DMS114 treated with DMSO at 0.1 percent for 48 hours (cell line): ENCODE data around the gene ASIC2.

Source experiments
- DNase-seq: peaks from one replicate; lab custom pipeline; 2025; ENCODE audit not compliant: unreplicated experiment; lab: John Stamatoyannopoulos, UW

ASIC2 gene

DNA sequence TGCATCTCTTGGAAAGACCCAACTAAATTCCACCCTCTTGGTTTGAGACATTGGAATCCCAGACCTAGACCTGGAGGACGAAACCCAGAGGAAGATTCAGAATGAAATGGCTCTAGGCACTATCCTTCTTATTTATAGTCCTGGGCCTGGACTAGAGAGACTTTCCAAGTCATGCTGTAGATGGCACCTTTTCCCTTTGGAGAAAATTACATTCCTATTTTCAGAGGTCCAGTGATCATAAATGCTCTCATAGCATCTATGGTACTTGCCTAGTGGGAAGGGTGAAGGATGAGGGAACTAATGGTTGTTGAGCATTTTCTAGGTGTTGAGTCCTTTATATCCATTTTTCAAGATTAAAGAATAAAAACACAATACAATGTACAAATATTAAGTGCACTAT is 264.3 kb downstream of the ASIC2 start:
- peak; percentile 4 for DNase-seq

DNA sequence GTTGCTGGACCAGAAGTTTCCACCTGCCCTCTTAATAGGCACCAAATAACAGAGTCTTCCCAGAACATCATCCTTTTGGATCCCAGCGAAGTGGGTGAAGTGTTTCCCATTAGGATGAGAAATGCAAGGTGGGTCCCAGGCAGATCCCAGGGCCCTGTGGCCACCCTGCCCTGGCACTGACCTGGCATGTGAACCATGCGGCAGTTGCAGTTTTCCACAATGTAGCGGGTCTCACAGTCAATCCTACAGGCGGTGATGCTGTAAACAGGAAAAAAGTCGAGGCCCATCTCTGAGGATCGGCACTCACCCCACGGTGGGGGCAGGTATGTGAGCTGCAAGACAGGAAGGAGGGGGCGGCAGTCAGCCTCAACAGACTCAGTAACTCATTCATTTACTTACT is 265.0 kb downstream of the ASIC2 start:
- DNase-seq: no peak

DNA sequence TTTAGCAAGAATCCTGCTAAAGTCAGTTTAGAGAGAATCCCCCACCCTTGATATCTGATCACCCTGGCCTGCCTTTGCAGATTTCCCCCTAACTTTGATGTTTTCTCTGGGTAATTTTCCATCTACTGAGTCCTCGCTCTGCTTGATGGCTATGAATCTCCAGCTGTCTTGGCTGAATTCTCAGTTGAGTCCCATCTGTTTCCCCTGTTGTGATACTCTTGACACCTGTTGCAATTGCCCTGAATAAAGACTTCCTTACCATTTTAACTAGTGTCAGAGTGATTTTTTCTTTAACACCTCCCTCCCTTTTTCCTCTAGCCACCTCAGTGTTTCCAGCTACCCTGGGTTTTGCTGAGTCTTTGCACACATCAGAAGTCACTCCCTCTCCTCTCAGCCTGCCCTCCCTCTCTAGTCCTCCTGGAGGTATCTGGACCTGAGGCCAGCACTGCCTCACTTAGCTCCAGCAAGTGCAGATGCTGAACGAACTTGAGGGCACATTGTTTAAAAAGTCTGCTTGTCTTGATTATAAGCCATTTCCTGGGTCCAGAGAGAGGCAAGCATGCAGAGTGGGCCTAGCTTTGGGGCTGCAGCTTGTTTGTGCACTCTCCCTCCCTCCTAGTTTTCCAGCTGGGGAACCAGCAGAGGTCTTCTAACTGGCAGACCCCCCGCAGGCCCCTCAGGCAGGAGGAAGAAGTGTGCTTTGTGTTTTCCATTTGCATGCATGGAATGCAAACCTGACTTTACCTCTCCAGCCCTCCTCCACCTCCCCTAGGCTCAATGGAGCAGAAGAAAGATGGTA is 268.2 kb downstream of the ASIC2 start:
- no peak for DNase-seq

DNA sequence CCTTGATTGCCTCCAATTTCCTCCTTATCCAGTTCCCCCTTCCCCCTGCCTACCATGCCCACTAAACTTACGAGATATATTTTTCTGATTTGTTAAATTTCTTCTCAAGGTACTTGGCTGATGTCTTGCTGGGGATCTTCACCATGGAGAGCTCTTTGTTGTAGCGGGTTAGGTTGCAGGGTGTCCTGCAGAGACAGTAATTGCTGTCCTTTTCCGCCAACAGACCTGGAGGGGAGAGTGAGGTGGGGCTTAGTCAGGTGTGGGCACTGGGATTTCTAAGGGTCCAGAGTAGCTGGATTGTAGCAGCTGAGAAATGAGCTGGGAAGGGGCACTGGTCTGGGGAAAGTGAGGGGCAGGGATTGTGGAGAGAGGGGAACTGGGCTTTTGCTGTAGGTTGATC is 269.3 kb downstream of the ASIC2 start:
- DNase-seq: no peak

DNA sequence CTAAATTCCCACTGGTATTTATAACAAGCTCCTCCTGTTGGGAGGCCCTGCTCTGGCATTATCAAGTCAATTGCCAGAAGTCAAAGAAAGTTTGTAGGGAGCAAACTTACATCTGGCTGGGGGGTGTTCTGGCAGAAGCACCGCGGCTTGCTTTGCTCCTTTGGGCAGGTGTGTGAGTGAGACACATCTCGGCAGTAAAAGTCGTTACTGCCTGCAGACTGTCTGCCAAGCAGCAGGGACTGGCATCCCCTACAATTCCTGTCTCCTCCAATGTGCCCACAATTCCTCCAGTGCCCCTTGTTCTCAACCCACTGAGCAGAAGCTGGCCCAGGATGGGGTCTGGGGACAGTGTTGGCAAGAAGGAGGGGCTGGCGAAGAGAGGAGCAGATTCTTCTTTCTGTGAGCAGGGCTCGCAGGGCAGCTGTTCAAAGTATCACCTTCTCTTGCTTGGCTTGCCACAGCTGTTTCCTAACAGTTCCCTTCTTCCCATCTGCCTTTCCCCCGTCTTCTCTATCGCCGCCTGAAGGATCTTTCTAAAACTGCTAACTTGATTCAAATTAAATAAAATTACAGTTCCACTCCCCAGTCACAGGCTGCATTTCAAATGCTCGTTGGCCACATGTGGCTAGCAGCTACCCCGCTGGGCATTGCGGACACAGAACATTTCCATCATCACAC is 271.2 kb downstream of the ASIC2 start:
- DNase-seq: no peak

DNA sequence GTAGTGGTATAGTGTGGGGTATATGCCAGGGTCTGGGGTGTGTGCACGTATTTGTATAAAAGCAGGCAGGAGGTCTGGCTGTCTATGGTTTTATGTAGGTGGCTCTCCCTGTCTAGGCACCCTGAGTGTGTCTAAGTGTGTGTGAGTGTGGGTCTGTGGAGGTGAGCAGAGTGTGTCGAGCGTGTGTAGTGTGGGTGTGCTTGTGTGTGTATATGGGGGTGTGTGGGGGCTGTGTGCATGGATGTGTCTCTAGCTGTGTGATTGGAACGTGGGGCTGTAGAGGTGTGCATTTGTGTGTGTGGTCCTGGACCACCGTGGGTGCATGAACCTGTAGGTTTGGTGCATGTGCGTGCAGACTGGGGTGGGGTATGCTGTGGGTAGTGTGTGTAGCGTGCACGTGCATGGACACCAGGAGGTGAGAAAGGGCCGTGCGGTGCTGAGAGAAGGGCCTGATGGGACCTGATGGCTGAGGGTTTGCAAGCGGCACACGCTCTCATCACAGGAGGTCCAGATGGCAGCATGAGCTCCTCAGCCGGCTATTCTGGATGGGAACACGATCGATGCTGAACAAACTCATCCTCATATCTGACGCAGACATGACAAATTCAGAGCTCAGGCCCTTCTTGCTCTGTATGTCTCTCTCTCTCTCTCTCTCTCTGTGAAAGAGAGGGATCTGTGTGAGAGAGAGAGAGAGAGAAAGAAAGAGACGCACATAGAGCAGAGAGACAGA is 273.8 kb downstream of the ASIC2 start:
- no peak for DNase-seq

DNA sequence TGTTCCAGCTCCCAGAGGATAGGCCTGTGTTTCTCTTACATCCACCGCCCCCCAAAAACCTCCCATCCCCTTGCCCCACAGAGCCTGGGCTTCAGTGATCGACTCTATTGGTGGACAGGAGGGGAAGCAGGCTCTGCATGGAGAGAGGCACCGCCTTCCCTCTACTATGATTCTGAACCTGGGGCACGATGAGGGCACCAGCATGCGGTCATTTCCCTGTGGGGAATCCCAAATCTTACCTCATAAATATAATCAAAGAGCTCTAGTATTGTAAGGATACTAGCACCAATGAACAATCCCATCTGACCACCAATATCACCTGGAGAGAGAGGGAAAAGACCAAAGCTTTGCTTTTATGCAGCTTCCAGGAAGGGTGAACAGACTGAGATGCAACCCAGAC is 275.7 kb downstream of the ASIC2 start:
- no peak for DNase-seq

DNA sequence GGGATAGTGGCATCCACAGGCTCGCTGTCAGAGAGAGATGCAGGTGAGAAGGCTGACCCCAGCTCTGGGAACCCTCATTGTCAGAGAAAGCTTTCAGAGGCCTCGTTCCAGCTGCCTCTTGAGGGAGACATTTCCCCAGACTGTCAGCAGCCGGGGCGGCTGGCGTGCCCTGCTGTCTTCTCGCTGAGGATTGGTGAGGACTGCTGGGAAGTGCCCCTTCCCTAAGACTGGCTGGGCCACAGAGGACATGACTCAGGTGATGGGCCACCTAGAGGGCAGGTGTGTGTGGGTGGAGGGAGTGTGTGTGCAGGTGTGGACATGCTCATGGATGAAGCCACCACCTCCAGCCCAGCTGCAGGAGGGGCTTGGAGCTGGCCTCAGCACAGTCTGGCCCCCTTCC is 276.2 kb downstream of the ASIC2 start:
- no peak for DNase-seq

DNA sequence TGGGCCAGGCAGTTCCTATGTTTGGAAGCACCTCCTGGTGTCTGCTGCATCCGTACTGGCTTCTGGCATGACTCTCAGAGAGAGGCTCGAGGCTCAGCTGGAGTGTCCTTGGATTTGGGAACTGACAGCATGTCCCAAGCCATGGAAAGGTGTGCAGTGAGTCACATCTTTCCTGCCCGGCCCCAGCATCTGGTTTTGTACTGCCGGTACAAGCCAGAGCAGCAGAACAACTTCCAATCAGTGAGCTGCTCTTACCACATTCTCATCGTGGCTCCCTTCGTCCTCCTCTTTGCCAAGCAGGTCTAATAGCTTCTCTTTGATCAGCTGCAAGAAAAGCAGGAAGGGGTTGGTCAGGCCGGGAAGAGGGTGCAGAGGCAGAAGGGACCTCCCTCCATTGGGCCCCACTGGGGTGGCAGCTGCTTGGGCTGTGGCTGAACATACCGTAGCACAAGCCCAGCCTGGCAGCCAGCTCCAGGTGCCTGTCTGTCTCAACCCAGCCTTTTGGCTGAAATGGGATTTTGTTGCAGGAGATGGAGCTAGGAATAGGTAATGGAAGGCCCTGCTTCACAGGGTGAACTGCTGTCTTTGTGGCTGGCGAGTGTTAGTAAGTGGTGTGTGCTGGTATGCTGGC is 277.3 kb downstream of the ASIC2 start:
- no peak for DNase-seq

DNA sequence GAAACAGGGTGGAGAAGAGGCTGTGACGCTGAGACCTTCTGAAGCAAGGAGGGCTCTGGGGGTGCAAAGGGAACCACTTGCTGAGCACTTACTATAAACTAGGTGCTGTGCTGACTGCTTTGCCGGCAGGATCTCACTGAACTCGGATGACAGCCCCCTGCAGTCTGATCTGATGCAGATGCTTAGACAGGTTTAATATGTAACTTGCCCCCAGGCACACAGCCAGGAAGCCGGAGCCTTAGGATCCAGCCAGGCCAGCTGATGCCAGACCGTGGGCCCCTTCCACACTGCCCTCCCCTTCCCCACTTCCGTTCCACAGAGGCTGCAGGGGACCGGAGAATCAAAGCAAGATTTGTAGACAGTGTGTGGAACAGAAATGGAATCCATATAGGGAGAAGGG is 278.3 kb downstream of the ASIC2 start:
- DNase-seq: no peak

DNA sequence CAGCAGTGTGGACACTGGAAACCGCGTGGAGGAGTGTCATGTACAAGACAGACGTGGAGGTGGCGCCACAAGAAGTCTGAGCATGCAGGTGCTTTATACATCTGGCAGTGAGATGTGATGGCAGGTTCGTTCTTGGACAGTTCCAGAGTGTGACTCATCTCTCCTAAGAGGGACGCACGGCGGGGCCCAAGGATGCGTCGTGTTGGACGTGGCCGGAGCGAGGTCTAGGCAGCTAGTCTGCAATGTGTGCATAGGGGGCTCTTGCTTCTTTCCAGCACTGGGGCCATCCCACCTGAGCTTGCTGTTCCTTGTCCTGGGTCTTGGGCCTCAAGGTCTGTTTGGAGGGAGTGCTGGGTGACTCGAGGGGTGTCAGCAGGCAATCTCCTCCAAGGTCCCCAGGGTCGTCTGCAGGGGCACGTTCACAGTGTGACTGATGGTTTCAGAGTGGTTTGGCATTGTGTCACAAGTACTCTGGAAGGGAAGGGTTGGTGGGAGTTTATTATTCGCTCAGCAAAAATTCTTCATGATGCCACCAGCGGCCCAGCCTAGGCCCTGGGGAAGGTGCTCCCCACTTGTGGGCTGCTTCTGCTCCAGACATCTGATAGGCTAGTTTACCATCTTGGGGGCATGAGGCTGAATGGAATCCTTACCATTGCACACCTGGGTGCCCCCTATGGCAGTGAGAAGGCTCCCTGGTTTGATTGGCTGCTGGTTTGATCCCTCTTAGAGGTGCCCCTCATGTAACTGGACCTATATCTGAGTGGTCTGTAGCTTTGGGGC is 279.3 kb downstream of the ASIC2 start:
- DNase-seq: no peak

DNA sequence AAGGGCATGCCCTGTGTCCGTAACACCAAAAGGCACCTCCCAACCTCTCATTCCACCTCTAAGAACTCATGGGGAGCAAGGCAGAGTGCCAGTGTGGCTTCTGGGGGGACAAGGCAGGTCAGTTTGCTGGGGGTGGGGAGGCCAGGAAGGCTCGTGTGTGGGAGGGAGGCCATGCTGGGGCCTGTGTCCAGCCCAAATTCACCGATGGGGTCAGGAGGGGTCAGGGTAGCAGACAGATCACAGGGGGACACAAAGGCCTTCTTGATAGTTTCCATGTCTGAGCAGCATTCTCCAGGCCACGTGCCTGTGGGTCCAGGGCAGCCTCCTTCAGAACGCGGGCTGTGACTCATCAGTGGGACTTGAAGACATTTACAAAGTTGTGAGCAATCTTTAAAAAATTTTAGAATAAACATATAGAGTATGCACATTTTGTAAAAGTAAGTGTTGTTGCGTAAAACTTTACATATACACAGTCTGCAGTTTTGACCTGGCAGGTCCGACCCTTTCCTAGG is 280.5 kb downstream of the ASIC2 start:
- no peak for DNase-seq

DNA sequence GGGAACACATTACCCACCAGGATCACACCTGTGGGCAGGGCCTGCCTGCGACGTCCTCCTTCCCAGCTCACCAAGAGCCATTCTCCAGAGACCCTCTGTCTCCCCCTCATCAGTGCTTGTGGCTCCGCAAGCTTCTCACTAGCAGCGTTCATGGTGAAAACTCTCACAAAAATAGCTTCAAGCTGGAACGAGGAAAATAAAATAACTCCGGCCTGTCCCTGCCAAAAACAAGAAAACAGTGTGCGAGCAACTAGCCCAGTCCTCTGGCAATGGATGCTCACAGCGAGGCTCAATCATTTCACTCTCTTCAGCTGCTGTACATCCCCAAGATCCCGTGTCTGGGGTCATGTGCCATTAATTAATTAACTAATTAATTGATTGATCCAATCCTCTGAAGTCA is 283.5 kb downstream of the ASIC2 start:
- DNase-seq: no peak

DNA sequence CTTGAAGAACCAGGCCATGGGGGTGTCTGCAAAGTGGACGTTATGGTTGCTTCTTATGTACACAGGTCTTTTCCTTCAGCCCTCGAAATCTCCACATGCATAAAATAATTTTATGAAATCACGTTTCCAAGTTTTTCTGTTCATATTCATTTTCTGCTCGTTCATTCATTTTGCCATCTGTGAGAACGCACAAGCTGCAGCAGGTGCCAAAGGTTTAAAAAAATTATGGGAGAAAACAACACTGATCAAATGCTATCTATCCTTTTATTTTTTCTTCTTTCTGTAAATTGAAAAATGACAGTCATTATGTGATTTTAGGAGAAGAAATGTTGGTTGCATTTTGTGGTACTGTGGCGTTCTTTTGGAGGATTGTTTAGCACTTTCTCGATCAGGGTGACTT is 285.9 kb downstream of the ASIC2 start:
- DNase-seq: no peak

DNA sequence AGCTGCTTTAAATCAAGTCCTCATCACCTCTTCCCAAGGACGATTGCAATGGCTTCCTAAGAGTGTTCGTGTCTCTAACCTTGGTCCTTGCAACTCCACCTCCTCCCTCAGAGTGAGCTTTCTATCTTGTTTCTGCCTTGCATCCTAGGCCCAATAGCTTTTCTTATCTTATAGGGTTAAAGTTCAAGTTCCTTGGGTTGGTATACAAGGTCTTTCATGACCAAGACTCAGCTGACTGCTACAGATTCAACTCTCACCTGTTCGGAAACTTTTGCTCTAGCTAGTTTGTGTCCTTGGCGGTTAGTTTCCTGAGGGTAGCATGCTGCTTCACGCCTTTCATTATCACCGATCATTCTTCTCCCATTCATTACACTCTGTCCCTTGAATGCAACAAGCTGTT is 290.8 kb downstream of the ASIC2 start:
- DNase-seq: no peak

DNA sequence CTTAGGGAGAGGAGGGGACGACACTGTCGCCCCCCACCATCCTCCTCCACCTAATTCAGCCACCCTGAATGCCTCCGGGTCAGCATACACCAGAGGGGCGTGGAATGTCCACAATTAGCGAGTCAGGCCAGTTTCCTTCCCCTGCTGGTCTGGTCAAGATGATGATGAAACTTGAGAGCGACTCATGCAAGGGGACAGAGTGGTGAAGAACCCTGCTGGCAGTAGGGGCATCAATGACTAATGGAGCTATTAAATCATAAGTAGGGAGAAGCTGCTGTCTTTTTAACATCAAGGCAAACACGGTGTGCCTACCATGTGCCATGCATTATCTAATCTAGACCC is 294.2 kb downstream of the ASIC2 start:
- no peak for DNase-seq

DNA sequence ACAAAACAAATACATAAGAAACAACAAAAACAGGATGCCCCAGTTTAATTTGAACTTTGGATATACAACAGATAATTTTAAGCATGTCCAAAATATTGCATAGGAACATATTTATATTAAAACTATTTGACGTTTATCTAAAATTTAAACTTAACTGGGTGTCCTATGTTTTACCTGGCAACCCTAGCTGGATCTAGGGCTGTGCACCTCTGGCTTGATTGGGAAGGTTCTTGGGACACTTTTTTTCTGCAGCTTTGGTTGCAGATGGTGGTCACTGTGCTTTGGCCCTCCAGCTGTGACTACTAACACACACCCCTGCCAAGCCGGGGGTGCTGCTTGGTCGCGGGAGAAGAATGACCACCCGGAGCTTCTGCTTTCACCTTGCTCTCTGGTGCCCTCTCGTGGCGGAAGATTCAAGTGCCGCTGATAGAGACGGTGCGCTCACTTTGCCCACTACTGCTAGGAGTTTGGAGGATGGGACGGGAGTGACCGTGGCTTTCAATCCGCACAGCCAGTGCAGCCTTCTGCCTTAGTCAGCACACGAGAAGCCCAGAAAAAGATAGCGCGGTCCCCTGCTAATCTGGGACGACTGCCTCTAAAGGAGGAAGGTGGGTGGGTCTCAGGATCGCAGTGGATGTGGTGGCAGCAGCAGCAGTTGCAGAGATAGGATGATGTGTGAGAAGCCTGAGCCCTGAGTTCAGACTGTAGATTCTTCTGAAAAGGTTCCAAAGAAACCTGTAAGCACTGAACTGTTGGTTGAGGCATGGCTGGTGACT is 294.8 kb downstream of the ASIC2 start:
- peak; percentile 47 for DNase-seq

DNA sequence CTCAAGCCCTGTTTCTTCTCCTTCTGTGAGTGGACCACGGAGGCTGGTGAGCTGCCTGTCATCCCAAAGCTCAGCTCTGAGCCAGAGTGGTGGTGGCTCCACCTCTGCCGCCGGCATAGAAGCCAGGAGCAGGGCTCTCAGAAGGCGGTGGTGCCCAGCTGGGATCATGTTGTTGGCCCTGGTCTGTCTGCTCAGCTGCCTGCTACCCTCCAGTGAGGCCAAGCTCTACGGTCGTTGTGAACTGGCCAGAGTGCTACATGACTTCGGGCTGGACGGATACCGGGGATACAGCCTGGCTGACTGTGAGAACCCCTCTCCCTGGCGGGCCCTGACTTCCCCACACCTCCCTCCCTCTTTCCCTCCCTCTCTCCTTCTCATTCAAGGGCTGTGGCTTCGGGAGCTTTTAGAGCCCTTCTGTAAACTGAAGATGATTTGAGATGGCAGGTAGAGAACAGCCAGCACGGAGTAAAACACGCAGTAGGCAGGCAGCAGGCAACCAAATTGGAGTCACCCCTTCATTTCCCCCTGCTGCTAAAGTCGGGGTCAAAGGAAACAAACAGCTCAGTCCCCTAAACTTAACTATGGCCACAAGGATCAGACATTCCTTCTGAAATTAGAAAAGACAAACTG is 297.6 kb downstream of the ASIC2 start:
- DNase-seq: no peak

DNA sequence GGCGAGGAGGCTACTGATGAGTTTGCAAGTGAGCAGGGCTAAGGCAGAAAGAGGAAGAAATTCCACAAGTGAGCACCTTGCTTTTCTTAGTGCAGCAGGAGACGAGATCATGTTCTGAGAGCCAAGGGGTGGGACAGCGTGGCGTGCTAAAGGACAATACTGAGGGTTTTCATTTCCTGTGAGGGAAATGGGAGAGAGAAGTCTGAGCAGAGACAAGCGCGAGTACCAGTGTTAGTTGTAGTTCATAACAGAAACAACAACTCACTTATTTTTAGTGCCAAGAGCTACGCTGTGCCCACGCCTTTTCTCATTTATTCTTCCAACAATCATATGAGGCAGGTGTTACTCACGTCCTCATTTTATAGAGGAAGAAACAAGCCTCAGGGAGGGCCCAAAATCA is 299.1 kb downstream of the ASIC2 start:
- DNase-seq: no peak
